VCaP (cell line): ENCODE measurements around the gene SLC25A39.

Source experiments
- H3K27ac ChIP-seq: fragments of 450-650 bp; 2 replicates; pipeline ENCODE4 v1.5.1; 2017
- TF ChIP-seq, protein P1 (sequence below): fragments of 450-650 bp; conservative IDR thresholded peaks from 2 replicates; pipeline ENCODE4 v1.5.1; 2017; ENCODE audit warnings: mild to moderate bottlenecking, moderate library complexity

SLC25A39 gene

GRCh38 chr17:44280392-44280937, 44.2 kb downstream of the SLC25A39 start:
- H3K27ac ChIP-seq, result no peak overlapping the region
- TF ChIP-seq, protein P1, sequence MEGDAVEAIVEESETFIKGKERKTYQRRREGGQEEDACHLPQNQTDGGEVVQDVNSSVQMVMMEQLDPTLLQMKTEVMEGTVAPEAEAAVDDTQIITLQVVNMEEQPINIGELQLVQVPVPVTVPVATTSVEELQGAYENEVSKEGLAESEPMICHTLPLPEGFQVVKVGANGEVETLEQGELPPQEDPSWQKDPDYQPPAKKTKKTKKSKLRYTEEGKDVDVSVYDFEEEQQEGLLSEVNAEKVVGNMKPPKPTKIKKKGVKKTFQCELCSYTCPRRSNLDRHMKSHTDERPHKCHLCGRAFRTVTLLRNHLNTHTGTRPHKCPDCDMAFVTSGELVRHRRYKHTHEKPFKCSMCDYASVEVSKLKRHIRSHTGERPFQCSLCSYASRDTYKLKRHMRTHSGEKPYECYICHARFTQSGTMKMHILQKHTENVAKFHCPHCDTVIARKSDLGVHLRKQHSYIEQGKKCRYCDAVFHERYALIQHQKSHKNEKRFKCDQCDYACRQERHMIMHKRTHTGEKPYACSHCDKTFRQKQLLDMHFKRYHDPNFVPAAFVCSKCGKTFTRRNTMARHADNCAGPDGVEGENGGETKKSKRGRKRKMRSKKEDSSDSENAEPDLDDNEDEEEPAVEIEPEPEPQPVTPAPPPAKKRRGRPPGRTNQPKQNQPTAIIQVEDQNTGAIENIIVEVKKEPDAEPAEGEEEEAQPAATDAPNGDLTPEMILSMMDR, result no peak

- no peak overlapping the region for H3K27ac ChIP-seq
- TF ChIP-seq, protein P1, result no peak
Measured at GRCh38 chr17:44279666-44280391, 44.8 kb downstream of the SLC25A39 start.

GRCh38 chr17:44279346-44279665, 45.3 kb downstream of the SLC25A39 start:
- H3K27ac ChIP-seq, result no peak overlapping the region
- TF ChIP-seq, protein P1, result no peak

GRCh38 chr17:44277976-44278375, 46.6 kb downstream of the SLC25A39 start:
- TF ChIP-seq, protein P1, result no peak
- H3K27ac ChIP-seq, result no peak overlapping the region

- TF ChIP-seq, protein P1, result no peak
- no peak overlapping the region for H3K27ac ChIP-seq
Measured at GRCh38 chr17:44273607-44274006, 51.0 kb downstream of the SLC25A39 start.

DNA sequence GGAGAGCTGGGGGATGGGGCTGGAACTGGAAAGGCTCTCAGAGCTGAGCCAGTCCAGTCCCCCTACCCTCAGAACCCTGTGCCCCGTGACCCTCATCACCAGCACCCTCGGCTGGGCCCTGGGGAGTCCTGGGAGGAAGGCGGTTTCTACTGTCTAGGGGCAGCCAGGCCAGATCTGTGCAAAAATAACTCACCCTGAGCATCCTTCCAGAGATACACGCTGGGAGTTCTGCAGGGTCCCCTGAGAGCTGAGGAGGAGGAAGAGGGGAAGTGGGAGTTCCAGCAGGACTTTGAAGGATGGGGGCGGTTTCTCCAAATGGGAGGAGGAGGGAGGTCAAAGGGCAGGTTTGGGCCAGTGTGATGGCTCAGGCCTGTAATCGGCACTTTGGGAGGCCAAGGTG, 51.7 kb downstream of the SLC25A39 start:
- TF ChIP-seq, protein P1, result no peak
- H3K27ac ChIP-seq, result no peak overlapping the region

DNA sequence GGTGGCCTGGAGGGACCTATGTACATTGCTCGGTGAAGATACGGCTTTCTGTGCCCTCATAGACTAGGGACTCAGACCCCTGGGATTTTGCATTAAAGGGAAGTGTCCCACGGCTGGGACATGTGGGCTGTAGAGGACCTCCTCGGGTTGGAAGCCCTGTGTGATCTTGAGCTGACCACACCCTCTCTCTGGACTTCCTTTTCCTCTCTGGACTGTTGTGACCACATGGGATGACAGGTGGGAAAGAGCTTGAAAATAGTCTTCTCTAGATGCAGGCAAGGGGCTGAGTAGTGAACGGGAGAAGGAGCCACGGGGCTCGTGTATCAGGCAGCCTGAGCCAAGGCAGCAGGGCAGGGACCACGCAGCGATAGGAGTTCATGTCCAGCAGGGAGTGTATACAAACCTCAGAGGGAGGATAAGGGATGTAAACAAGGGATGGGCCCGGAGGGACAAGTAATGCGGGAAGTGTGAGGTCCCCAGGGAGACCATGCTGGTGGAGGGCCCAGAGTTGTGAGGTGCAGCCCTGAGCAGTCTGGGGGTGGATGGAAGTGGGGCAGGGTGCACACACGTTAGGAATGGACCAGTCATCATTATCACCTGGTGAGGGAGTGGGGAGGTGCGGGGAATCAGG, 52.2 kb downstream of the SLC25A39 start:
- no peak overlapping the region for H3K27ac ChIP-seq
- TF ChIP-seq, protein P1, result no peak
